Esophagus (tissue), 2 donors: Measurements from ENCODE around the gene SPRED2. TPM values are rescaled to one million over a fixed set of nuclear protein-coding genes. Genes with fewer than 3 reads are reported as not detected.

Experiments used
- H3K27ac ChIP-seq, 2 donors: one replicate each; pipeline ENCODE4 v1.5.1; 2013; ENCODE audit warnings: low read depth in 2 of 2, mild to moderate bottlenecking in 2 of 2, inconsistent platforms in 1 of 2, low read length in 1 of 2, moderate library complexity in 1 of 2
- H3K27me3 ChIP-seq, 2 donors: one replicate each; pipeline ENCODE4 v1.6.1; 2013; ENCODE audit warnings: low read length in 2 of 2, control low read depth in 1 of 2, mild to moderate bottlenecking in 1 of 2; ENCODE audit not compliant: insufficient read depth in 2 of 2, control insufficient read depth in 1 of 2
- H3K36me3 ChIP-seq, 2 donors: one replicate each; pipeline ENCODE4 v1.6.1; 2013; ENCODE audit warnings: low read length in 1 of 2; ENCODE audit not compliant: control insufficient read depth in 2 of 2, insufficient read depth in 2 of 2
- H3K4me1 ChIP-seq, 2 donors: one replicate each; pipeline ENCODE4 v1.6.1; 2013; ENCODE audit warnings: low read length in 1 of 2; ENCODE audit not compliant: control insufficient read depth in 2 of 2, insufficient read depth in 2 of 2
- H3K4me3 ChIP-seq, 2 donors: one replicate each; pipeline ENCODE4 v1.5.1; 2013; ENCODE audit warnings: low read length in 2 of 2, mild to moderate bottlenecking in 2 of 2, low read depth in 1 of 2, moderate library complexity in 1 of 2
- H3K9me3 ChIP-seq, 2 donors: one replicate each; pipeline ENCODE4 v1.6.1; 2013; ENCODE audit warnings: mild to moderate bottlenecking in 2 of 2, low read depth in 1 of 2, low read length in 1 of 2, moderate library complexity in 1 of 2; ENCODE audit not compliant: control insufficient read depth in 2 of 2, insufficient read depth in 1 of 2
- WGBS, 2 donors: extraction: QIAGEN DNeasy Blood & Tissue Kit; methylation state at CpG; one replicate each; pipeline ENCODE4 v1.1.7; 2013; 5-methylcytosine and 5-hydroxymethylcytosine counted together
- polyA plus RNA-seq, 2 donors: library from polyadenylated mRNA; stranded (reverse); fragments of 200-250 nt; gene quantifications; one replicate each; pipeline ENCODE4 v1.2.3, GENCODE V29; 2013
- donor health status: healthy with polysubstance abuse.
- donor health status: Bipolar disorder and iron deficiency.

SPRED2 gene, protein sequence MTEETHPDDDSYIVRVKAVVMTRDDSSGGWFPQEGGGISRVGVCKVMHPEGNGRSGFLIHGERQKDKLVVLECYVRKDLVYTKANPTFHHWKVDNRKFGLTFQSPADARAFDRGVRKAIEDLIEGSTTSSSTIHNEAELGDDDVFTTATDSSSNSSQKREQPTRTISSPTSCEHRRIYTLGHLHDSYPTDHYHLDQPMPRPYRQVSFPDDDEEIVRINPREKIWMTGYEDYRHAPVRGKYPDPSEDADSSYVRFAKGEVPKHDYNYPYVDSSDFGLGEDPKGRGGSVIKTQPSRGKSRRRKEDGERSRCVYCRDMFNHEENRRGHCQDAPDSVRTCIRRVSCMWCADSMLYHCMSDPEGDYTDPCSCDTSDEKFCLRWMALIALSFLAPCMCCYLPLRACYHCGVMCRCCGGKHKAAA
- polyA plus RNA-seq: 1 to 10 TPM; 6.4 to 7.6 TPM

DNA sequence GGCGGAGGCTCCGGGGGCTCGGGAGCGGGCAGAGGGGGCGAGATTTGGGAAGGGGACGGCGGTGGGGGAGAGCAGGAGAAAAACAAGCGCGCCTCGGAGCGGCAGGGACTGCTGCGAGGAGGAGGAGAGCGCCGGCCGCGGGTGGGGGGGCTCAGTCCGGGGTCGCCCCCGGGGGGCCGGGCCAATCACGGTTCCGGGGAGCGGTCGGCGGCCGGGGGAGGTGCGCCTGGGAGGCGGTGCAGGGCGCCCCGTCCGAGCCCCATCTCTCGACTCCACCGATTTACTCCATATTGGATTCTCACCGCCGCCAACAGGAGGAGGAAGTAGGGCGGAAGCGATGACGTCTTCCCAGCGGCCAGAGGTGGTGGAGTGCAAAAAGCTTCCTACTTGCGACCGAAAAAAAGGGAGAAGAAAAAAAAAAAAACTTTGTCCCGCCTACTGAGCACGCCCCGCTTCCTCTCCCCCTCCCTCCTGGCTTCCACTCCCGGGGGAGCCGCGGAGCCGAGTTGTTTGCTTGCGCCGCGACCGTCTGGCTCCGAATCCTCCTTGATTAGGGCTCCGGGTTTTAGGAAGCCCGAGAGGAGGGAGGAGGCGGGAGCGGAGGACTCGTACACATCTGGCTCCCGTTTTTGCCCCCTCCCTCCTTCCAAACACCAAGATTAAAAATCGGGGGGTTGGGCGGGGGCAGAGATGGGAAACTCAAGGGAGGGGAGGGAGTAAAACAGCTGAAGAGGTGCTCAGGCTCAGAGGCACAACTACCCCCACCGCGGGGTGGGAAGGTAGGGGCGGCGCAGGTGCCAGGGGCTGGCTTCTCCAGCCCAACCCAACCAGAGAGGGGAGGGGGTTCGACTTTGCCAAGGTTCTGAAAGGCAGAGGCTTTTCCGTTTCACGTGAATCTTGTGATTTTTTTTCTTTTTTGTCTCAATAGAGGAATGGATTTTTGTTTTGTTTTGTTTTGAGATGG is at the start of gene SPRED2:
Gene SPRED2, minus strand, starts transcription at position 373 of the 964 bp plus-strand sequence. CDS start 612 bp downstream, outside the sequence.
- Histone ChIP-seq H3K36me3 (no peaks in the 10 kb centered on the region), H3K27ac (peak within 1 kb of the TSS; percentile 86 to 87), H3K27me3 (no peaks in the 10 kb centered on the region), H3K9me3 (no peaks in the 10 kb centered on the region), H3K4me1 (no peaks in the 10 kb centered on the region), H3K4me3 (peak within 1 kb of the TSS; percentile 85 to 90)
- WGBS, 2 donors: 0 to 1% methylated on average over 61 to 68 of the region's 68 CpGs

DNA sequence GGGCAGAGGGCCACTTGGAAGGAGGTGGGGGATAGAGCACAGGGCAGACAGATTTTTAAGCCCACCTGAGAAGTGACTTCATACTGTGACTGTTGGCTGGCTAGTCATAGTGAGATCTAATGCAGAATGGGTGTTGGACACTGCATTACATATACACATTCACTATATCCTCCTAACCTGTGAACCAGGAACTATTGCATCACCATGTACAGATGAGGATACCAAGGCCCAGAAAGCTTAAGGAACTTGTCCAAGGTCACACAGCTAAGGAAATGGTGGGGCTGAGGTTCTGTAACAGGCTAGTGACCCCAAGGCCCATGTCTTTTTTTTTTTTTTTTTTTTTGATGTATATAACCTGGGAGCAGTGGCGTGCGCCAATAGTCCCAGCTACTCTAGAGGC is 49.6 kb upstream of the SPRED2 start:
- 91 to 96% methylated on average over 2 of the region's 2 CpGs for whole genome bisulfite sequencing, 2 donors
- Histone ChIP-seq H3K4me1 (no peaks in the 10 kb centered on the region), H3K27ac (no peak overlapping the region), H3K4me3 (no peak overlapping the region), H3K9me3 (no peaks in the 10 kb centered on the region), H3K27me3 (no peaks in the 10 kb centered on the region), H3K36me3 (no peaks in the 10 kb centered on the region)

DNA sequence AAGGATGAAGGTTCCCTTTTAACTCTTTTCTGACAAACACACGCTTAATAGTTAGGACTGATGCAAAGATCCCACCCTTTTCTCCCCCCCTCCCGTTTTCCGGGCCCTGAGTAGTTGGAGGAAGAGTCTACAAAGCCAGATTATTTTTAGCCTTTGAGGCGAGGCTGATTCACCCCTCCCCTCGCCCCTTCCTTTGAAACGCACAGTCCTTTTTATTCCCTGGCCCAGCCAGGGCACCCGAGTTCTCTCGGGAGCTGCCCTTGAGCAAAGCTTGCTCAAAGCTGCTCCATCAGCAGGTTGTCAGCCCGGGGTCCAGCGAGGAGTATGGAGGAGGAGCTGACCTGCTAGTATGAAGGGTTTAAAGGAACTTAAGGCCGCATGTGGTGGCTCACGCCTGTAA is 47.1 kb upstream of the SPRED2 start:
- no peak overlapping the region for H3K27ac ChIP-seq
- H3K36me3 ChIP-seq: no peaks in the 10 kb centered on the region
- H3K4me3 ChIP-seq: no peak overlapping the region
- no peaks in the 10 kb centered on the region for H3K4me1 ChIP-seq
- H3K27me3 ChIP-seq: no peaks in the 10 kb centered on the region
- peaks cover 2 to 3% of the 10 kb centered on the region in 2 donors for H3K9me3 ChIP-seq
- WGBS, 2 donors: 70 to 71% methylated on average over 12 of the region's 12 CpGs

DNA sequence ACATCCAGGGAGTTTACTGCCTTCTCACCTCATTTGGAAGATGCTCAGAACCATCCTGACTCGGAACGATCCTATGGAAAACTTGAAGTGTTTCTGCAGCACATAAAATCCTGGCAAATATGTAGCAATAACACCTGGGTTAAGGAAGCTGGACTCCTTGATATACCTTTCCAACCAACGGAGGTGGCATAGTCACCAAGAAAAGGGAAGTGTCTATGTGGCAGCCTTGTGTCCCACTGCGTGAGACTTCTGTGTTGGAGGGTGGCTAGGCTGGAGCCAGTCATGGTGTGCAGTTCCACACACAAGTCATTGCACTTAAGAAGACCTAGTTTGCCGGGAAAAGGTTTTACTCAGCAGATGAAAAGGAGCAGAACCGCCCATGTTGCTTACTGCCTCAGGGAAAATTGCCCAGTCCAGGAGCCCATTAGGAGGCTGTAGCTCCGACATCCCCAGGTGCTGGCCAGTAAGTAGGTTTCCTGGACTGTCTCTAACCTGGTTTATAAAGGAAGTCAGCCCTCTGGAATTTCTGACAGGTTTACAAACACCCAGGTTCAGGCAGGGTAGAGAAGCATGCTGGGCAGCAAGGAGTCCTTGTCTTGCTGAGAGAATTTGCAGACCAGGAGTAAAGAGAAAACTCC is 46.2 kb upstream of the SPRED2 start:
- Histone ChIP-seq H3K4me1 (no peaks in the 10 kb centered on the region), H3K27me3 (no peaks in the 10 kb centered on the region), H3K27ac (no peak overlapping the region), H3K36me3 (no peaks in the 10 kb centered on the region), H3K9me3 (peaks cover 2 to 3% of the 10 kb centered on the region in 2 donors), H3K4me3 (no peak overlapping the region)
- 83 to 85% methylated on average over 7 of the region's 7 CpGs for WGBS, 2 donors

DNA sequence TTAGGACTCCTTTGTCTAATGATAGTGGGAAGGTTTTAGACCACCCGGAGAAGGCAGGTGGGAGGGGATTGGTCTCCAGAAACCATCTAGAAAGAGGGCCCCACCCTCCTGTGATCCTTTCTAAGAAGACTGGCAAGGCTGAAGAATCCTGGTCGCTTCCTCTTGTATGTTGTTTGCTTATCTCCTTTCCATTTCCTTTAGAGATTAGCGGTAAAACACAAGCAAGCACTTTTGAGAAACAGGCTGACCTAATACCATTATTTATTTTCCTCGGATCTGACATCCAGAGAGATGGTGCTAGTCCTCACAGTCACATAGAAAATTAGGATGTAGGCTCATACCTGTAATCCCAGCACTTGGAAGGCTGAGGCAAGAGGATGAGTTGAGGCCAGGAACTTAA is 45.2 kb upstream of the SPRED2 start:
- no peaks in the 10 kb centered on the region for H3K4me1 ChIP-seq
- no peaks in the 10 kb centered on the region for H3K36me3 ChIP-seq
- peaks cover 2 to 3% of the 10 kb centered on the region in 2 donors for H3K9me3 ChIP-seq
- no peak overlapping the region for H3K27ac ChIP-seq
- no peaks in the 10 kb centered on the region for H3K27me3 ChIP-seq
- 61 to 70% methylated on average over 4 of the region's 4 CpGs for WGBS, 2 donors
- no peak overlapping the region for H3K4me3 ChIP-seq

DNA sequence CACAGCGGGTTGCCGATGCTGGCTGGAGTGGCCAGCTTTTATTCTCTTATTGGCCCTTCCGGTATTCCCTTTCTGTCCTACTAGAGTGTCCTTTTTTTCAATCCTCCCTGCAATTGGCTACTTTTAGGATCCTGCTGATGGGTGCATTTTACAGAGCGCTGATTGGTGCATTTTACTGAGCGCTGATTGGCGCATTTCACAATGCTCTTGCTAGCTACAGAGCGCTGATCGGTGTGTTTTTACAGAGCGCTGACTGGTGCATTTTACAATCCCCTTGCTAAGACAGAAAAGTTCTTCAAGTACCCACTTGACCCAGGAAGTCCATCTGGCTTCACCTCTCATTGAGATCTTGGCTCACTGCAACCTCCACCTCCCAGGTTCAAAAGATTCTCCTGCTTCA is 44.4 kb upstream of the SPRED2 start:
- Histone ChIP-seq H3K36me3 (no peaks in the 10 kb centered on the region), H3K9me3 (peaks cover 2 to 3% of the 10 kb centered on the region in 2 donors), H3K4me3 (no peak overlapping the region), H3K27ac (no peak overlapping the region), H3K4me1 (no peaks in the 10 kb centered on the region), H3K27me3 (no peaks in the 10 kb centered on the region)
- WGBS, 2 donors: 98% methylated on average over 9 of the region's 9 CpGs

DNA sequence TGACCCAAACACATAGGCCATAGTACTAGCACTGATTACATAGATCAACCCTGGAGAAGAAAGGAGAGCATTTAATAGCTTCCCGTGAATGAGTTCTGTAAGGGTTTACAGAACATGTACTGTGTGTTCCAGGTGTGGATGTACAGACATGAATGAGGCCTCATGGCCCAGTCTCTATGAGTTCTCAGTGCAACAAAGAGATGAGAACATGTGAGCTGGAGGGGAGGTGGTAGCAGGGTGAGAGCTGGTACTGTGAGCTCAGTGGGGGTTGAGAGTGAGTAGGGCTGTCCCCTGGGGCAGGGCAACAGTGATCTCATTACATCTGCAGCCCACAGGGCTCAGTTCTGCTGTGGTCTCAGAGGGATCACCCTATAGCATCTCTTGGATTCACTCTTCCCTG is 42.6 kb upstream of the SPRED2 start:
- H3K27ac ChIP-seq: no peak overlapping the region
- 89 to 93% methylated on average over 1 of the region's 1 CpG for WGBS, 2 donors
- H3K4me3 ChIP-seq: no peak overlapping the region
- H3K9me3 ChIP-seq: peaks cover 2 to 3% of the 10 kb centered on the region in 2 donors
- no peaks in the 10 kb centered on the region for H3K27me3 ChIP-seq
- H3K4me1 ChIP-seq: no peaks in the 10 kb centered on the region
- H3K36me3 ChIP-seq: no peaks in the 10 kb centered on the region

DNA sequence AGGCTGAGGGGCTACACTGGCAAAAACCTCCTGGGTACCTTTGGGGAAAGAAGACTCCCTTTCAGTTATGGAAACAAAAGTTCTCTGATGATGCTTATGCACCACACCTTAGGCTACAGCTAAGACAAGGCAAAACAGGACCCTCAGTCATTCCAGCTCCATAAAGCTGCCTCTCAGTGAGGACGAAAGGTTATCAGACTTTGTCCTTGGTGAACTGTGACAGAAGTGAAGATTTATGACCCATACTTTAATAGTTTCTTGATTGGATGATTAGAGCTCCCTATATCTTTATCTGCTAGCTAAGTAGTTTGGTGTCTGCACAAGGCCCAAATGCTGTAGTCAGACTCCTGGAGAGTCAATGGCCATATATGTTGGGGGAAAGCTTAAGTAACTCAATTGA is 40.6 kb upstream of the SPRED2 start:
- Histone ChIP-seq H3K4me1 (no peaks in the 10 kb centered on the region), H3K27me3 (no peaks in the 10 kb centered on the region), H3K27ac (no peak overlapping the region), H3K9me3 (peaks cover 2 to 3% of the 10 kb centered on the region in 2 donors), H3K36me3 (no peaks in the 10 kb centered on the region), H3K4me3 (no peak overlapping the region)
- WGBS, 2 donors: 92 to 96% methylated on average over 1 of the region's 1 CpG

DNA sequence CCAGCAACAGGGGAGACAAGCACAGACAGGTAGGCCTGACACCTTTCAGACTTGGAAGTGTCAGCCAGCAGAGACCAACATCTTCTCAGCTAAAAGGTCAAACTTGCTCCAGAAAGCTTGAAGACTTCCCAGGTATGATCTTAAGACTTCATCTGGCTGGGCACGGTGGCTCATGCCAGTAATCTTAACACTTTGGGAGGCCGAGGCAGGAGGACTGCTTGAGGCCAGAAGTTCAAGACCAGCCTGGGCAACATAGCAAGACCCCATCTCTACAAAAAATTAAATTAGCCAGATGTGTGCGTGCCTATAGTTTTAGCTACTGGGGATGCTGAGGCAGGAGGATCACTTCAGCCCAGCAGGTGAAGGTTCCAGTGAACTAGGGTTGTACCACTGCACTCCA is 39.0 kb upstream of the SPRED2 start:
- Histone ChIP-seq H3K4me1 (no peaks in the 10 kb centered on the region), H3K4me3 (no peak overlapping the region), H3K9me3 (peaks cover 2 to 3% of the 10 kb centered on the region in 2 donors), H3K27ac (no peak overlapping the region), H3K27me3 (no peaks in the 10 kb centered on the region), H3K36me3 (no peaks in the 10 kb centered on the region)
- 84% methylated on average over 3 of the region's 3 CpGs for WGBS, 2 donors
